ENCODE results near the gene SVOP. TPM values are rescaled to one million over a fixed set of nuclear protein-coding genes. Genes with fewer than 3 reads are reported as not detected.
A peak's percentile ranks its signal among the peaks of the same experiment; 100 is the strongest.
"Not testable (repeated sequence)": the region's sequence is repeated elsewhere in the genome, so short reads cannot be mapped to it uniquely, and the experiment has no call there.

SVOP gene
- total RNA-seq, 4 donors from 2014 or later, result under 0.01 to 0.33 (median 0.06) TPM; not detected in 1

DNA sequence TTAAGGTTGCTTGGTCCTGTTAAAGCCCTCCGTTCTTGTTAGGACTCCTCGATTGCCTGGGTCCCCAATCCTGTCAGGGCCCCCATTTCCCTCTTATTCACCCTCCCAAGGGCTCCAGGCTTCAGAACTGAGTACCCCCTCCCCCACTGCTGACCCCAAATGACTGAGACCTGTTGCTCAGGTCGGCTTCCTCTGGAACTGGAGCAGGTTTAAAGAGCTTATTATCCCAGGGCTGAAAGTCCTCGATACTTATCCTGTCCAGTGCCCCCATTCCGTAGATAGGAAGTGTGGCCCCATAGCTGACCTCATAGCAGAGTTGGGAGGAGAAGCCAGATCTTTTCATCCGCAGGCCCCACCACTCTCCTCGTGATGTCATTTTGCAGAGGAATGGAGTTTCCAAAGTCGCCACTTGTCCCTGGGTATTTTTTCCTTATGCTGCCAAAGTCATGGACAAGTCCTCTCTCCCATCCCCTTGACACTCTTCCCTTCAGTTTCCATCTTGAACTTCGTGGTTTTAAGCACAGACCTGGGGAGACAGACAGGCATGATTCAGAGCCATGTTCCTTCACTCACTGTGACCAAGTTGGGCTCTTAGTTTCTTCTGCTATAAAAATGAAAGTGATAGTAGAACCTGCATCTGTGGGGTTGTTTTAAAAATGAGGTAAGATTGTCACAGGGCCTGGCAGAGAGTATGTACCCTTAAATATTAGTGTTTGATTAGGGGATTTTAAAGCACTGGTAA is 32.7 kb upstream of the SVOP start:
- WGBS, result 33% methylated on average over 9 of the region's 9 CpGs
- intact Hi-C loops (cut with DNase I), result no loop called here

DNA sequence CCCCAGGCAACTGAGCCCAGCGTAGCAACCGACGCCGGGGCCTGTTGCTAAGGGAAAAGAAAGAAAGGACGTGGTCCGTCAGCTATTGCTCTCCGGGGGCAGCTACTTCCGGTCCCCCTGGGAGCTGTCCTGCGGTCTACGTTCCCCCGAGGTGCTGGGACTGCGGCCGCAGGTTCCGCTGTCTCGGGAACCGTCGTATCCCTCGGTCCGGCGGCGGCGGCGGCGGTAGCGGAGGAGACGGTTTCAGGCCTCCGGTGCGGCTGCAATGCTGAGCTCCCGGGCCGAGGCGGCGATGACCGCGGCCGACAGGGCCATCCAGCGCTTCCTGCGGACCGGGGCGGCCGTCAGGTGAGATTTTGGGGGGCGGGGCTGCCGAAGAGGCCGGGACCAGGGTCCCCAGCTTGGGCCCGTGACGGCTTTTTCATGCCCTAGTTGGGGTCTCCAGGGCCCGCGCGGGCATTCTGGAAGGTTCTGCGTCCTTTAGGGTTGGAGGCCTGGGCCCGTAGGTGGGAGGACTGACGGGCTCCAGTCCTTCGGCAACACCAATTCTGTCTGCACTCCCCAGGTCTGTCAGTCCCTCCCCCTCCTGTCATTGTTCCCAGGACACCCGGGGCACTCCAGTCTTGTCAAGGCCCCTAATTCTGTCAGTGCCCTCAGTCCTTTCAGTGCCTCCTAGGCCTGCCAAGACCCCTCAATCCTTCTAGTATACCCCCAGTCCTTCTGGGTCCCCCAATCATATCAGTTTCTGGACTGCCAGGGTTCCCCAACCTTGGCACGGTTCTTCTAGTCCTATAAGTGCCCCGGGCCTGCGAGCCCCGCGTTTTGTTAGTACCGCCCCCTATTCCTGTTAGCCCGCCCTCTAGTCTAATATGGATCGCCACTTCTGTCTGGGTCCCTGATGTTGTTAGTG is 31.8 kb upstream of the SVOP start, which contains the start of gene USP30:
Gene USP30 (plus strand): TSS at position 163 of the 910 bp plus-strand sequence. CDS start 103 bp downstream, at position 266.
- peaks cover 16 to 23% (median 22%) of the 10 kb centered on the region in 4 donors for H3K4me1 ChIP-seq
- H3K4me3 ChIP-seq, result peak within 1 kb of the TSS; percentile 79 to 98 (median 92)
- peak within 1 kb of the TSS; percentile 83 to 90 (median 85) for H3K27ac ChIP-seq (replicated peaks in 1 of 4)
- no peaks in the 10 kb centered on the region for H3K27me3 ChIP-seq
- no peaks in the 10 kb centered on the region for H3K9me3 ChIP-seq
- DNase-seq (ENCODE audit: extremely low spot score), result peak; percentile 94
- TF ChIP-seq POLR2A (IDR thresholded peaks at IDR 0.05; ENCODE audit: low read depth), result no peak
- TF ChIP-seq, protein P1, sequence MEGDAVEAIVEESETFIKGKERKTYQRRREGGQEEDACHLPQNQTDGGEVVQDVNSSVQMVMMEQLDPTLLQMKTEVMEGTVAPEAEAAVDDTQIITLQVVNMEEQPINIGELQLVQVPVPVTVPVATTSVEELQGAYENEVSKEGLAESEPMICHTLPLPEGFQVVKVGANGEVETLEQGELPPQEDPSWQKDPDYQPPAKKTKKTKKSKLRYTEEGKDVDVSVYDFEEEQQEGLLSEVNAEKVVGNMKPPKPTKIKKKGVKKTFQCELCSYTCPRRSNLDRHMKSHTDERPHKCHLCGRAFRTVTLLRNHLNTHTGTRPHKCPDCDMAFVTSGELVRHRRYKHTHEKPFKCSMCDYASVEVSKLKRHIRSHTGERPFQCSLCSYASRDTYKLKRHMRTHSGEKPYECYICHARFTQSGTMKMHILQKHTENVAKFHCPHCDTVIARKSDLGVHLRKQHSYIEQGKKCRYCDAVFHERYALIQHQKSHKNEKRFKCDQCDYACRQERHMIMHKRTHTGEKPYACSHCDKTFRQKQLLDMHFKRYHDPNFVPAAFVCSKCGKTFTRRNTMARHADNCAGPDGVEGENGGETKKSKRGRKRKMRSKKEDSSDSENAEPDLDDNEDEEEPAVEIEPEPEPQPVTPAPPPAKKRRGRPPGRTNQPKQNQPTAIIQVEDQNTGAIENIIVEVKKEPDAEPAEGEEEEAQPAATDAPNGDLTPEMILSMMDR (IDR thresholded peaks at IDR 0.05), result peak in 1 of 3 experiments; percentile 25
- TF ChIP-seq POLR2AphosphoS5 (IDR thresholded peaks at IDR 0.05), result peak; percentile 70 to 88
- intact Hi-C loops (cut with DNase I), result no loop called here
- peaks cover 0 to 10% (median 2%) of the 10 kb centered on the region in 4 donors for H3K36me3 ChIP-seq
- under 1% methylated on average over 29 of the region's 61 CpGs for WGBS

More for the DNA sequence above, 32.7 kb upstream of the SVOP start:
- H3K36me3 ChIP-seq, result peaks cover 4 to 19% (median 10%) of the 10 kb centered on the region in 4 donors
- H3K4me3 ChIP-seq, result peak overlapping the region; percentile 79 to 98 (median 92)
- no peaks in the 10 kb centered on the region for H3K27me3 ChIP-seq
- TF ChIP-seq POLR2A (IDR thresholded peaks at IDR 0.05; ENCODE audit: low read depth) (no peak), EP300 (IDR thresholded peaks at IDR 0.05) (no peak), POLR2AphosphoS5 (IDR thresholded peaks at IDR 0.05) (no peak)
- TF ChIP-seq, protein P1 (IDR thresholded peaks at IDR 0.05), result no peak
- H3K4me1 ChIP-seq, result peaks cover 16 to 23% (median 22%) of the 10 kb centered on the region in 4 donors
- peak overlapping the region; percentile 83 to 90 (median 85) for H3K27ac ChIP-seq (replicated peaks in 1 of 4)
- DNase-seq (ENCODE audit: extremely low spot score), result no peak
- no peaks in the 10 kb centered on the region for H3K9me3 ChIP-seq

DNA sequence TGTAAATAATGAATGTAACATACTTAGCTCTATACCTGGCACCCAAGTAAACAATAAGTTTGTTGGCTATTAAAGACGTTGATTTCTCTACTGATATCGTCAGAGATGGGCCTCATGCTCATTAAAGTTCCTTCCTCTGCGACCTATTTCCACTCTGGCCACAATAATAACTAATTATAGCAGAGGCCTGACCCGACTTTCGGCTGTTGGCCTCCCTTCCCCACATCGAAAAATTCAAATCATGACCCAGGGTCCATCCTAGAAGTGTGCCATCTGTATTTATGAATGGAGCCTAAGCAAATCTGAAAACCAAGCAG is 31.2 kb upstream of the SVOP start:
- no peak for TF ChIP-seq EP300 (IDR thresholded peaks at IDR 0.05)
- peaks cover 16 to 23% (median 22%) of the 10 kb centered on the region in 4 donors for H3K4me1 ChIP-seq
- H3K4me3 ChIP-seq, result peak overlapping the region; percentile 79 to 98 (median 92)
- 17% methylated on average over 6 of the region's 6 CpGs for WGBS
- no peaks in the 10 kb centered on the region for H3K27me3 ChIP-seq
- intact Hi-C loops (cut with DNase I), result no loop called here
- H3K9me3 ChIP-seq, result no peaks in the 10 kb centered on the region
- peaks cover 0 to 5% (median 0%) of the 10 kb centered on the region in 4 donors for H3K36me3 ChIP-seq
- H3K27ac ChIP-seq (replicated peaks in 1 of 4), result peak overlapping the region; percentile 83 to 90 (median 85)
- DNase-seq (ENCODE audit: extremely low spot score), result no peak

DNA sequence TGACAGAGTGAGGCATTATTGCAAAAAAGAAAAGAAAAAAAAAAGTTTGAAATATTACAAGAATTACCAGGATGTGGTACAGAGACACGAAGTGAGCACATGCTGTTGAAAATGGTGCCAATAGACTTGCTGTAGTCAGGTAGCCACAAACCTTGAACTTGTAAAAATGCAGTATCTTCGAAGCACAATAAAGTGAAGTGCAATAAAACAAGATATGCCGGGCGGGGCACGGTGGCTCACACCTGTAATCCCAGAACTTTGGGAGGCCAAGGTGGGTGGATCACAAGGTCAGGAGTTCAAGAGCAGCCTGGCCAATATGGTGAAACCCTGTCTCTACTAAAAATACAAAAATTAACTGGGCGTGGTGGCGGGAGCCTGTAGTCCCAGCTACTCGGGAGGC is 28.9 kb upstream of the SVOP start:
- H3K9me3 ChIP-seq; H3K27me3 ChIP-seq; DNase-seq (ENCODE audit: extremely low spot score); H3K4me3 ChIP-seq; H3K36me3 ChIP-seq; H3K27ac ChIP-seq (replicated peaks in 1 of 4); intact Hi-C loops (cut with DNase I): not testable (repeated sequence)
- 73% methylated on average over 8 of the region's 8 CpGs for WGBS
- H3K4me1 ChIP-seq, result peaks cover 16 to 23% (median 22%) of the 10 kb centered on the region in 4 donors

DNA sequence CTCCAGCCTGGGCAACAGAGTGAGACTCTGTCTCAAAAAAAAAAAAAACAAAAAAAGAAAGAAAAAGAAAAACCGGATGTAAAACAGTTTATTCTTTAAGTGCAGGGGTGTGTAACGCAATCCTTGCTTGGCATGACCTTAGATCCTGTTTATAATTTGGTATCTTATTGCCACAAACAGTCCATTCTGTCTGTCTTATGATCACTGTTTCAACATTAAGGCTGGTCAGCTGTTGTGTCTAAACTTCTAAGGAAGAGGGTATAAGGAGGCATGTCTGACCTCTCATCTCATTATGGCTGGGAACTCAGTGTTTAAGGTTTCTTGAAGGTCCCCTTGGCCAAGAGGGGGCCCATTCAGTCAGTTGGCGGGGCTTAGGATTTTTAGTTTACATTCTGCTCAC is 27.8 kb upstream of the SVOP start:
- 92% methylated on average over 3 of the region's 3 CpGs for WGBS
- H3K27ac ChIP-seq (replicated peaks in 1 of 4); intact Hi-C loops (cut with DNase I); H3K9me3 ChIP-seq; DNase-seq (ENCODE audit: extremely low spot score); H3K36me3 ChIP-seq; H3K4me3 ChIP-seq: not testable (repeated sequence)
- Histone ChIP-seq H3K4me1 (peaks cover 10 to 14% (median 14%) of the 10 kb centered on the region in 4 donors), H3K27me3 (peaks cover 0 to 14% (median 0%) of the 10 kb centered on the region in 4 donors)
